ENCODE data around the gene PLEKHM3.

- TF ChIP-seq CTCF (IDR thresholded peaks at IDR 0.05; ENCODE audit: low read depth, low read length, missing input control) (no peak), TAF1 (conservative IDR thresholded peaks at IDR 0.05) (no peak), ZBTB33 (IDR thresholded peaks at IDR 0.05) (no peak), MAX (IDR thresholded peaks at IDR 0.05) (no peak), NR2F2 (IDR thresholded peaks at IDR 0.05) (no peak), JUND (IDR thresholded peaks at IDR 0.05) (no peak), SP1 (IDR thresholded peaks at IDR 0.05) (no peak), HNF4A (conservative IDR thresholded peaks at IDR 0.05) (no peak)
Measured at GRCh38 chr2:207901401-207901800, 123.9 kb downstream of the PLEKHM3 start.

All from liver (tissue), 3 donors.